Keratinocyte (primary cell): ENCODE results near the gene TEN1.

Source experiments
- CTCF ChIP-seq, 3 experiments: IDR thresholded peaks in 1 of 3; conservative IDR thresholded peaks in 1 of 3; optimal IDR thresholded peaks in 1 of 3; 2 replicates in 2 of 3; 3 replicates in 1 of 3; pipeline versions ENCODE3 to v1.5.1; 2011; ENCODE audit warnings: low read length in 3 of 3, mild to moderate bottlenecking in 3 of 3, moderate library complexity in 2 of 3, control low read depth in 1 of 3, inconsistent platforms in 1 of 3; ENCODE audit not compliant: insufficient read depth in 2 of 3; ENCODE audit errors: extremely low read depth in 1 of 3
- EZH2 ChIP-seq: IDR thresholded peaks from one replicate; pipeline ENCODE4 v1.6.1; 2012; ENCODE audit warnings: inconsistent platforms, mild to moderate bottlenecking, low read length, moderate library complexity

- TF ChIP-seq CTCF (optimal IDR thresholded peaks at IDR 0.05 in 1 of 3, IDR thresholded peaks at IDR 0.05 in 1 of 3, conservative IDR thresholded peaks at IDR 0.05 in 1 of 3; ENCODE audit: extremely low read depth in 1 of 3, insufficient read depth in 2 of 3, low read length in 3 of 3): no peak
- no peak for TF ChIP-seq EZH2
These were observed 29.2 kb downstream of the TEN1 start for GRCh38 chr17:76008208-76008607.
